B cell (primary cell): ENCODE measurements around the gene AKR7A2. TPM values are rescaled to one million over a fixed set of nuclear protein-coding genes. Genes with fewer than 3 reads are reported as not detected.
"Not testable (repeated sequence)": the region's sequence is repeated elsewhere in the genome, so short reads cannot be mapped to it uniquely, and the experiment has no call there.

ENCODE experiments used
- ATAC-seq: fragments of 200-7000 bp; cut with Tn5 transposase; one replicate; pipeline ENCODE4 v1.10.0; 2021; ENCODE audit warnings: low read depth, mild to moderate bottlenecking, moderate number of reproducible peaks, moderate library complexity
- CTCF ChIA-PET: fragments of 350-600 bp; sonication (Branson Sonifier 250); formaldehyde crosslinking; loops from one replicate; lab custom pipeline; 2021; ENCODE audit warnings: antibody characterized with exemption, inconsistent platforms; lab: Charles Lee
- POLR2A ChIA-PET: fragments of 350-600 bp; sonication (Branson Sonifier 250); formaldehyde crosslinking; loops from one replicate; lab custom pipeline; 2021; ENCODE audit warnings: antibody characterized with exemption; lab: Charles Lee
- DNase-seq: peaks from one replicate; pipeline ENCODE4 v3.0.0; 2013
- H2AFZ ChIP-seq: 2 replicates; pipeline ENCODE4 v1.6.1; 2012; ENCODE audit warnings: mild to moderate bottlenecking, low read depth, low read length; ENCODE audit not compliant: insufficient read depth, poor library complexity, severe bottlenecking
- H3K27ac ChIP-seq, 2 donors: 1 replicate in 1 of 2; 2 replicates in 1 of 2; pipeline ENCODE4 v1.5.1; 2012 to 2013; ENCODE audit warnings: low read length in 2 of 2, mild to moderate bottlenecking in 2 of 2, moderate library complexity in 1 of 2
- H3K27me3 ChIP-seq, 4 experiments: fragments of 200-600 bp in 1 of 4; sonication (generic) in 1 of 4; replicated peaks in 1 of 4; 1 replicate in 2 of 4; 2 replicates in 2 of 4; pipeline versions ENCODE4 v1.6.1 to v1.7.0; 2013 to 2016; ENCODE audit warnings: low read length in 3 of 4, mild to moderate bottlenecking in 2 of 4, mixed read lengths in 1 of 4, moderate library complexity in 1 of 4; ENCODE audit not compliant: insufficient read depth in 4 of 4, control insufficient read depth in 3 of 4; ENCODE audit errors: control extremely low read depth in 1 of 4
- H3K36me3 ChIP-seq, 2 experiments: replicated peaks in 1 of 2; 1 replicate in 1 of 2; 2 replicates in 1 of 2; pipeline versions ENCODE4 v1.6.1 to v1.7.1; 2013; ENCODE audit warnings: low read length in 1 of 2; ENCODE audit not compliant: insufficient read depth in 2 of 2, control insufficient read depth in 1 of 2; ENCODE audit errors: control extremely low read depth in 1 of 2, extremely low read depth in 1 of 2
- H3K4me1 ChIP-seq, 2 donors: fragments of 200-600 bp in 1 of 2; sonication (generic) in 1 of 2; 1 replicate in 1 of 2; 2 replicates in 1 of 2; pipeline versions ENCODE4 v1.5.1 to v1.6.1; 2013 to 2017; ENCODE audit warnings: low read length in 2 of 2; ENCODE audit not compliant: control insufficient read depth in 2 of 2, insufficient read depth in 2 of 2
- H3K4me2 ChIP-seq: replicated peaks from 2 replicates; pipeline ENCODE3; 2012; ENCODE audit warnings: mild to moderate bottlenecking, low read depth, low read length; ENCODE audit not compliant: poor library complexity, severe bottlenecking
- H3K4me3 ChIP-seq, 5 experiments: fragments of 200-600 bp in 1 of 5; sonication (generic) in 1 of 5; 1 replicate in 3 of 5; 2 replicates in 2 of 5; pipeline versions ENCODE4 v1.5.1 to v1.7.0; 2011 to 2016; ENCODE audit warnings: low read length in 4 of 5, mild to moderate bottlenecking in 4 of 5, low read depth in 2 of 5, control low read depth in 1 of 5, moderate library complexity in 1 of 5; ENCODE audit not compliant: insufficient read depth in 1 of 5; ENCODE audit errors: control extremely low read depth in 1 of 5, extremely low read depth in 1 of 5
- H3K79me2 ChIP-seq: fragments of 200-600 bp; sonication (generic); one replicate; pipeline ENCODE4 v1.6.0; 2016; ENCODE audit warnings: low read length; ENCODE audit not compliant: control insufficient read depth, insufficient read depth
- H3K9ac ChIP-seq: fragments of 200-600 bp; sonication (generic); 2 replicates; pipeline ENCODE4 v1.6.1; 2017; ENCODE audit warnings: mild to moderate bottlenecking, low read length, moderate library complexity
- H3K9me3 ChIP-seq, 3 donors: one replicate each; pipeline versions ENCODE4 v1.6.1 to v1.7.1; 2013; ENCODE audit warnings: low read length in 2 of 3; ENCODE audit not compliant: control insufficient read depth in 2 of 3, insufficient read depth in 1 of 3; ENCODE audit errors: control extremely low read depth in 1 of 3
- H4K20me1 ChIP-seq: 2 replicates; pipeline ENCODE4 v1.6.0; 2012; ENCODE audit warnings: mild to moderate bottlenecking, low read length; ENCODE audit not compliant: insufficient read depth, control insufficient read depth, poor library complexity, severe bottlenecking
- H3K27ac Mint-ChIP-seq: one replicate; pipeline ENCODE4 v1.8.0; 2021; ENCODE audit warnings: mixed read lengths
- H3K27me3 Mint-ChIP-seq: one replicate; pipeline ENCODE4 v1.8.0; 2021; ENCODE audit warnings: mixed read lengths
- H3K4me1 Mint-ChIP-seq: one replicate; pipeline ENCODE4 v1.8.0; 2021; ENCODE audit warnings: mixed read lengths
- H3K4me3 Mint-ChIP-seq: one replicate; pipeline ENCODE4 v1.8.0; 2021; ENCODE audit warnings: mixed read lengths
- H3K9me3 Mint-ChIP-seq: one replicate; pipeline ENCODE4 v1.8.0; 2022; ENCODE audit warnings: mixed read lengths; ENCODE audit not compliant: insufficient read depth
- CTCF ChIP-seq: fragments of 200-600 bp; IDR thresholded peaks from one replicate; pipeline ENCODE4 v1.8.0; 2022; ENCODE audit warnings: antibody characterized with exemption, mild to moderate bottlenecking
- EZH2 ChIP-seq: IDR thresholded peaks from 2 replicates; pipeline ENCODE4 v1.6.1; 2012; ENCODE audit warnings: borderline replicate concordance, low read depth, mild to moderate bottlenecking, moderate library complexity, low read length; ENCODE audit not compliant: insufficient read depth, poor library complexity, severe bottlenecking
- WGBS: methylation state at CpG from one replicate; pipeline ENCODE4 v1.1.5; 2013; ENCODE audit warnings: missing lambda C conversion rate; ENCODE audit not compliant: insufficient coverage; 5-methylcytosine and 5-hydroxymethylcytosine counted together
- intact Hi-C: fragments of 100-400 bp; cut with micrococcal nuclease; formaldehyde crosslinking; loops from one replicate; pipeline ENCODE4 v1.10.0; 2022
- polyA plus RNA-seq: library from polyadenylated mRNA; depleted of rRNA; stranded (reverse); fragments of >200 nt; gene quantifications from 2 replicates; pipeline ENCODE4 v1.2.3, GENCODE V29; 2012
- total RNA-seq, 2 donors: library from RNA; stranded (reverse); fragments of 120-200 nt in 1 of 2; gene quantifications; 1 replicate in 1 of 2; 2 replicates in 1 of 2; pipeline versions ENCODE4 v1.2.3 to v1.2.4, GENCODE V29; 2013 to 2022

Gene AKR7A2
- total and polyA plus RNA-seq, 2 donors (not counting 1 experiment from before 2014, with no cell fraction given), result 23.7 to 32.1 TPM

GRCh38 chr1:19257178-19257914 lies 54.6 kb downstream of the AKR7A2 start:
- no peak overlapping the region for H3K27ac Mint-ChIP-seq
- H3K4me1 Mint-ChIP-seq, result peaks cover 12% of the 10 kb centered on the region
- Histone ChIP-seq H3K4me2 (no peak overlapping the region), H3K4me3 (no peak overlapping the region), H4K20me1 (peaks cover 38% of the 10 kb centered on the region), H3K9ac (no peak overlapping the region), H3K36me3 (peaks cover 0 to 43% of the 10 kb centered on the region in 2 experiments), H3K27ac (no peak overlapping the region), H3K79me2 (peaks cover 27% of the 10 kb centered on the region), H3K4me1 (peaks cover 13 to 20% of the 10 kb centered on the region in 2 donors), H2AFZ (no peak overlapping the region), H3K27me3 (no peaks in the 10 kb centered on the region), H3K9me3 (no peaks in the 10 kb centered on the region)
- DNase-seq (no peak), ATAC-seq (no peak)
- 76% methylated on average over 15 of the region's 15 CpGs for WGBS
- no peak overlapping the region for H3K4me3 Mint-ChIP-seq
- CTCF ChIA-PET, result interaction anchor here (1.2 kb wide), 1 partner anchor 325 kb away, joined by 3 read pairs; no protein-coding TSS in a partner anchor
- POLR2A ChIA-PET, result no interaction called here
- TF ChIP-seq EZH2, result no peak
- no peak for TF ChIP-seq CTCF
- no peaks in the 10 kb centered on the region for H3K9me3 Mint-ChIP-seq
- intact Hi-C loops, result no loop called here
- no peaks in the 10 kb centered on the region for H3K27me3 Mint-ChIP-seq

- H3K27ac ChIP-seq, H3K9me3 Mint-ChIP-seq, H3K9ac ChIP-seq, H3K4me3 ChIP-seq, DNase-seq, intact Hi-C loops, H3K27me3 Mint-ChIP-seq, H3K27ac Mint-ChIP-seq, H3K27me3 ChIP-seq, H3K9me3 ChIP-seq, POLR2A ChIA-PET, ATAC-seq, H2AFZ ChIP-seq, H3K4me2 ChIP-seq, H3K4me3 Mint-ChIP-seq: not testable (repeated sequence)
- peaks cover 38% of the 10 kb centered on the region for H4K20me1 ChIP-seq
- peaks cover 36% of the 10 kb centered on the region for H3K79me2 ChIP-seq
- WGBS, result 95% methylated on average over 3 of the region's 5 CpGs
- CTCF ChIA-PET, result interaction anchor here (1.2 kb wide), 1 partner anchor 326 kb away, joined by 3 read pairs; no protein-coding TSS in a partner anchor
- H3K36me3 ChIP-seq, result peaks cover 0 to 43% of the 10 kb centered on the region in 2 experiments
- peaks cover 13 to 26% of the 10 kb centered on the region in 2 donors for H3K4me1 ChIP-seq
- peaks cover 20% of the 10 kb centered on the region for H3K4me1 Mint-ChIP-seq
These were observed 55.6 kb downstream of the AKR7A2 start for GRCh38 chr1:19256301-19256700.
